ENCODE data around the gene ABCA7.
A peak's percentile ranks its signal among the peaks of the same experiment; 100 is the strongest.

ABCA7 gene

DNA sequence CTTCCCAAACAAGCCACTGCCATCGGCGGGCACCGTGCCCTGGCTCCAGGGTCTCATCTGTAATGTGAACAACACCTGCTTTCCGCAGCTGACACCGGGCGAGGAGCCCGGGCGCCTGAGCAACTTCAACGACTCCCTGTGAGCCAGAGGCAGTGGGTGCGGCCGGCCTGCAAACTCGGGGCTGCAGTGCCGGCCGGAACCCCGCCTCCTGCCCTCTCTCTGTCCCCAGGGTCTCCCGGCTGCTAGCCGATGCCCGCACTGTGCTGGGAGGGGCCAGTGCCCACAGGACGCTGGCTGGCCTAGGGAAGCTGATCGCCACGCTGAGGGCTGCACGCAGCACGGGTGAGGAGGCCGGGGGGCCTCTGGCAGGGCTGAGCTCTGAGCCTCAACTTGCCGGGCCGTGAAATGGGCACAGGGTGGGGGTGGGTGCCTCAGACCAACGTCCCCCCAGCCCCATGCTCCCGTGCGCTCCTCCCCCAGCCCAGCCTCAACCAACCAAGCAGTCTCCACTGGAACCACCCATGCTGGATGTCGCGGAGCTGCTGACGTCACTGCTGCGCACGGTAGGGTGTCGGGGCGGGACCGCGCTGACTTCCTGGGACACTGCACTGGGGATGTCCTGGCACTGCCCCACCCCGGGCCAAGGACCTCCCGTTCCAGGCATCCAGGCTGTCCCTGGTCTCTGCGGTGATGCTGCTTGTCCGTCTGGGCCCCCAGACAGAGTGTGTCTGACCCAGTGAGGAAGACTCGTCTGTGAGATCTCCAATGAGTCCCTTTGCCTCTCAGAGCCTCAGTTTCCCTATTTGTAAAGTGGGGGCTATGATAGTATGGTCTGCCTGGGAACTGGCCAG lies 2.2 kb downstream of the ABCA7 start:
- DNase-seq, result peak; percentile 48

DNA sequence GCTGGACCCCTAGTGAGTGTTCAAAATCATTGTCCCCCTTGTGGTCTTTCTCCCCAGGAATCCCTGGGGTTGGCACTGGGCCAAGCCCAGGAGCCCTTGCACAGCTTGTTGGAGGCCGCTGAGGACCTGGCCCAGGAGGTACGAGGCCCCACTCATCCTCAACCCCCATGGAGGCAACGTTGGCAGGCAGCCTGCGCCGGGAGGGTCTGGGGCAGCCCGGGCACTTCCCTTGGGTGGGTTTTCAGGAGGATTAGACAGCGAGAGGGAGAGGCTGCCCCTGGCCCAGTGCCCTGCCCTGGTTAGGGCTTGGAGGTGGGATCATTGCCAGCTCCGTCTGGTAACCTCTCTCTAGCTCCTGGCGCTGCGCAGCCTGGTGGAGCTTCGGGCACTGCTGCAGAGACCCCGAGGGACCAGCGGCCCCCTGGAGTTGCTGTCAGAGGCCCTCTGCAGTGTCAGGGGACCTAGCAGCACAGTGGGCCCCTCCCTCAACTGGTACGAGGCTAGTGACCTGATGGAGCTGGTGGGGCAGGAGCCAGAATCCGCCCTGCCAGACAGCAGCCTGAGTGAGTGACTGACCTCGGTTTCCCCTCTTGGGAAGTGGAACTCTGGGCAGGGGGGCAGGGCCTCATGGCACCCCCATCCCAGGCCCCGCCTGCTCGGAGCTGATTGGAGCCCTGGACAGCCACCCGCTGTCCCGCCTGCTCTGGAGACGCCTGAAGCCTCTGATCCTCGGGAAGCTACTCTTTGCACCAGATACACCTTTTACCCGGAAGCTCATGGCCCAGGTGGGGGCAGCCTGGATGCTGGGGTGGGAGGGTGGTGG lies 3.0 kb downstream of the ABCA7 start:
- peak; percentile 44 for DNase-seq

DNA sequence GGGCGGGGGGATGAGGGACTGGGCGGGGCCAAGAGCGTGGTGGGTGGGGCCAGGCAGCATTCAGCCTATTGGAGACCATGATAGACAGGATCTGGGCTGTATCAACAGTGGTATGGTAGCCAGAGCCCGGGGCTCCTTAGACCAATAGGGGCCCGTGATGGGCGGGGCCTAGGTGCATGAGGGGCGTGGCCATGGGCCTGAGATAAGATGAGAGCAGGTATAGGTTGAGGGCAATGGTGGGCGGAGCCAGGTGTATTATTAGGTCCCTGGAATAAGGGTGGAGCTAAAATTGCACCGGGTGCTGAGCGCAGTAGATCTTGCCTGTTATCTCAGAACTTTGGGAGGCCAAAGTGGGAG lies 5.3 kb downstream of the ABCA7 start:
- DNase-seq, result peak; percentile 84

DNA sequence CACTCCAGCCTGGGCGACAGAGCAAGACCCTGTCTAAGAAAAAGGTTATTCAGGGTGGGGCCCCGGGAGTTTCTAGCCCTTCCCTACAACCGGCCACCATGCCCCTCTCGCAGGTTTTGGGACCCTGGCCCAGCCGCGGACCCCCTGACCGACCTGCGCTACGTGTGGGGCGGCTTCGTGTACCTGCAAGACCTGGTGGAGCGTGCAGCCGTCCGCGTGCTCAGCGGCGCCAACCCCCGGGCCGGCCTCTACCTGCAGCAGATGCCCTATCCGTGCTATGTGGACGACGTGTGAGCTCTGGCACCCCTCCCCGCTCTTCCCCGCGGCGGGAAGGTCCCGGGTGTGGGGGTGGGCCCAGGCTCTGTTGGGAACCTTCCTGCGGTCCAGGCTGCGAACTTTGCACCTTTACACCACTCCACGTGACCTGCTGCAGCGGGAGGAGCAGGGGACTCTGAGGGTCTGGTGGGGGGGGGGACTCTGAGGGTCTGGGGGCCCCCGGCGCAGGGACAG lies 6.3 kb downstream of the ABCA7 start:
- DNase-seq, result peak; percentile 56

DNA sequence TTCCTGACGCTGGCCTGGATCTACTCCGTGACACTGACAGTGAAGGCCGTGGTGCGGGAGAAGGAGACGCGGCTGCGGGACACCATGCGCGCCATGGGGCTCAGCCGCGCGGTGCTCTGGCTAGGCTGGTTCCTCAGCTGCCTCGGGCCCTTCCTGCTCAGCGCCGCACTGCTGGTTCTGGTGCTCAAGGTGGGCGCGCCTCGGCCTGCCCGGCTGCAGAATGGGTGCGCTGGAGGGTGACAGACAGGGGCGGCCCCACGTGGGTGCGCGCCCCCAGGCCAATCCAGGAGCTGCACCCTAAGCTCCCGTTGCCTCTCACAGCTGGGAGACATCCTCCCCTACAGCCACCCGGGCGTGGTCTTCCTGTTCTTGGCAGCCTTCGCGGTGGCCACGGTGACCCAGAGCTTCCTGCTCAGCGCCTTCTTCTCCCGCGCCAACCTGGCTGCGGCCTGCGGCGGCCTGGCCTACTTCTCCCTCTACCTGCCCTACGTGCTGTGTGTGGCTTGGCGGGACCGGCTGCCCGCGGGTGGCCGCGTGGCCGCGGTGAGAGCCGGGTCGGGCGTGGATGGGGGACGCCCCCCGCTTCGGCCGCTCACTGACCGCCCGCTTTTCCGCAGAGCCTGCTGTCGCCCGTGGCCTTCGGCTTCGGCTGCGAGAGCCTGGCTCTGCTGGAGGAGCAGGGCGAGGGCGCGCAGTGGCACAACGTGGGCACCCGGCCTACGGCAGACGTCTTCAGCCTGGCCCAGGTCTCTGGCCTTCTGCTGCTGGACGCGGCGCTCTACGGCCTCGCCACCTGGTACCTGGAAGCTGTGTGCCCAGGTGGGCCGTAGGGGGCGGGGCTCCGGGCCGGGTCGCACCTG lies 7.2 kb downstream of the ABCA7 start:
- DNase-seq, result peak; percentile 41

DNA sequence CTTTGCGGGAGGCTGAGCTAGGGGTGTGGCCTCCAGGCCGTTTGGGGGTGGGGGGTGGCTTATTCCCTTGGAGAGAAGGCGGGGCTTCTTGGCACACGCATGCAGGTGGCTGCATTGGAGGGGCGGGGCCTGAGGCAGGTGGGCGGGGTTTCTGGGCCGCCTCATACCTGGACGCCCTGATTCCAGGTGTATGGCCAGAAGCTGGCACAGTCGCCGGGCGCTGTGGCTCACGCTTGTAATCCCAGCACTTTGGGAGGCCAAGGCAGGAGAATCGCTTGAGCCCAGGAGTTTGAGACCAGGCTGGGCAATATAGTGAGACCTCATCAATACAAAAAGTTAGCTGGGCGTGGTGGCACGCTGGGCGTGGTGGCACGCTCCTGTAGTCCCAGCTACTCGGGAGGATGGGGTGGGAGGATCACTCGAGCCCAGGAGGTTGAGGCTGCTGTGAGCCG lies 7.8 kb downstream of the ABCA7 start:
- DNase-seq, result peak; percentile 40

DNA sequence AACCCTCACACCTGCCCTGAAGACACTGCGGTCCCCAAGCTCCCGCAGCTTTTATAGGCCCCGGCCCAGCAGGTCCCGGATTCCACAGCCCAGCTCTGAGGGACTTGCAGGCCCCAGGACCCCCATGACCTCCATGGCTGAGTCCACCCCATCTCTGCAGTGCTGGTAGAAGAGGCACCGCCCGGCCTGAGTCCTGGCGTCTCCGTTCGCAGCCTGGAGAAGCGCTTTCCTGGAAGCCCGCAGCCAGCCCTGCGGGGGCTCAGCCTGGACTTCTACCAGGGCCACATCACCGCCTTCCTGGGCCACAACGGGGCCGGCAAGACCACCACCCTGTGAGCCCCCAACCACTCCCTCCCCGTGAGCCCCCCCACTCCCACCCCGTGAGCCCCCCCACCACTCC lies 9.2 kb downstream of the ABCA7 start:
- DNase-seq, result peak; percentile 50

DNA sequence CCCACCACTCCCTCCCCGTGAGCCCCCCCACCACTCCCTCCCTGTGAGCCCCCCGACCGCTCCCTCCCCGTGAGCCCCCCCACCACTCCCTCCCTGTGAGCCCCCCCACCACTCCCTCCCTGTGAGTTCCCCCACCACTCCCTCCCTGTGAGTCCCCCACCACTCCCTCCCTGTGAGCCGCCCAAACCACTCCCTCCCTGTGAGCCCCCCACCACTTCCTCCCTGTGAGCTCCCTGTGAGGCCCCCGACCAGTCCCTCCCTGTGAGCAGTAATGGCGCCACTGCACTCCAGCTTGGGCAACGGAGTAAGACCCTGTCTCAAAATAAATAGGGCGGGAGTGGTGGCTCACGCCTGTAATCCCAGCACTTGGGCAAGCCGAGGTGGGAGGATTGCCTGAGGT lies 9.9 kb downstream of the ABCA7 start:
- DNase-seq, result no peak

DNA sequence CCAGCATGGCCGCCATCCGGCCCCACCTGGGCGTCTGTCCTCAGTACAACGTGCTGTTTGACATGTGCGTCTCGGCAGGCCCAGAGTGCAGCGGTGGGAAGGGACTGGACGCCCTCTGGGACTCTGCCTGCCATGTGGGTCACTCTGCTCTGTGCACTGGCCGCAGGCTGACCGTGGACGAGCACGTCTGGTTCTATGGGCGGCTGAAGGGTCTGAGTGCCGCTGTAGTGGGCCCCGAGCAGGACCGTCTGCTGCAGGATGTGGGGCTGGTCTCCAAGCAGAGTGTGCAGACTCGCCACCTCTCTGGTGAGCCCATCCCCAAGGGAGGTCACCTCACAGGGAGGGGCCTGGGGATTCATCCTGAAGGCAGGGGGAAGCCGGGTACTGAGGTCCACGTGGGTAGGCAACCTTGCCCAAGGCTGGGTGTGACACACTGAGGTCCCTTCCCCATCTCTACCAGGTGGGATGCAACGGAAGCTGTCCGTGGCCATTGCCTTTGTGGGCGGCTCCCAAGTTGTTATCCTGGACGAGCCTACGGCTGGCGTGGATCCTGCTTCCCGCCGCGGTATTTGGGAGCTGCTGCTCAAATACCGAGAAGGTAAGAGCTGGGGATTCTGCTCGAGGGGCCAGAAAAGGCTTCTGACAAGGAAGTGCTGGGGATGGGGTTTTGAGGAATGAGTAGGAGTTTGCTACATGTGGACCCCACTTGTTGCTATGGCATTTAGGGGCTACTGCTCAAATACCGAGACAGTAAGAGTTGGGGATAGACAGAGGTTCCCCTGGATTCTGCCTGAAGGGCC lies 11.3 kb downstream of the ABCA7 start:
- DNase-seq, result no peak

DNA sequence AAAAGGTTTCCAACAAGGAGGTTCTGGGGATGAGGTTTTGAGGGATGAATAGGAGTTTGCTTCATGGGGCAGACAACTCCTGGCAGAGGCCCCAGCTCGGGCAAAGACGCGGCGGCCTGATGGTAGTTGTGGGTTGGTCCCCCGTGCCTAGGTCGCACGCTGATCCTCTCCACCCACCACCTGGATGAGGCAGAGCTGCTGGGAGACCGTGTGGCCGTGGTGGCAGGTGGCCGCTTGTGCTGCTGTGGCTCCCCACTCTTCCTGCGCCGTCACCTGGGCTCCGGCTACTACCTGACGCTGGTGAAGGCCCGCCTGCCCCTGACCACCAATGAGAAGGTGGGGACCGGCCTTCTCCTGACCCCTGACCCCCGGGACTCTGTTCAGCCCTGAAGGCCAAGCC lies 11.9 kb downstream of the ABCA7 start:
- no peak for DNase-seq

DNA sequence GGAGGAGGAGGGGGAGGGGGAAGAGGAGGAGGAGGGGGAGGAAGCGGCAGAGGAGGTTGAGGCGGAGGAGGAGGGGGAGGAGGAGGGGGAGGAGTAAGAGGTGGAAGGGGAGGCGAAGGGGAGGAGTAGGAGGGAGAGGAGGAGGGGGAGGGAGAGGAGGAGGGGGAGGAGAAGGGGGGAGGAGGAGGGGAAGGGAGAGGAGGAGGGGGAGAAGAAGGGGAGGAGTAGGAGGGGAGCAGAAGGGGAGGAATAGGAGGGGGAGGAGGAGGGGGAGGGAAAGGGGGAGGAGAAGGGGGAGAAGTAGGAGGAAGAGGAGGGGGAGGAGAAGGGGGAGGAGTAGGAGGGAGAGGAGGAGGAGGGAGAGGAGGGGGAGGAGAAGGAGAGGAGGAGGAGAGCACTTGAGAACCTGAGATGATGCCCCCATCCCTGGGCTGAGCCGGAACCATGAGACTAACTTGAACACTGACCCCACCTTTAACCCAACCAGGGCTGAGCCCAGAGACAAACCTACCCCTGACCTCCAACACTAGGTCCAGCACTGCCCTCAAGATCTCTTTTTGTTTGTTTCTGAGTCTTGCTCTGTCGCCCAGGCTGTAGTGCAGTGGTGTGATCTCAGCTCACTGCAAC lies 12.6 kb downstream of the ABCA7 start:
- DNase-seq, result no peak

DNA sequence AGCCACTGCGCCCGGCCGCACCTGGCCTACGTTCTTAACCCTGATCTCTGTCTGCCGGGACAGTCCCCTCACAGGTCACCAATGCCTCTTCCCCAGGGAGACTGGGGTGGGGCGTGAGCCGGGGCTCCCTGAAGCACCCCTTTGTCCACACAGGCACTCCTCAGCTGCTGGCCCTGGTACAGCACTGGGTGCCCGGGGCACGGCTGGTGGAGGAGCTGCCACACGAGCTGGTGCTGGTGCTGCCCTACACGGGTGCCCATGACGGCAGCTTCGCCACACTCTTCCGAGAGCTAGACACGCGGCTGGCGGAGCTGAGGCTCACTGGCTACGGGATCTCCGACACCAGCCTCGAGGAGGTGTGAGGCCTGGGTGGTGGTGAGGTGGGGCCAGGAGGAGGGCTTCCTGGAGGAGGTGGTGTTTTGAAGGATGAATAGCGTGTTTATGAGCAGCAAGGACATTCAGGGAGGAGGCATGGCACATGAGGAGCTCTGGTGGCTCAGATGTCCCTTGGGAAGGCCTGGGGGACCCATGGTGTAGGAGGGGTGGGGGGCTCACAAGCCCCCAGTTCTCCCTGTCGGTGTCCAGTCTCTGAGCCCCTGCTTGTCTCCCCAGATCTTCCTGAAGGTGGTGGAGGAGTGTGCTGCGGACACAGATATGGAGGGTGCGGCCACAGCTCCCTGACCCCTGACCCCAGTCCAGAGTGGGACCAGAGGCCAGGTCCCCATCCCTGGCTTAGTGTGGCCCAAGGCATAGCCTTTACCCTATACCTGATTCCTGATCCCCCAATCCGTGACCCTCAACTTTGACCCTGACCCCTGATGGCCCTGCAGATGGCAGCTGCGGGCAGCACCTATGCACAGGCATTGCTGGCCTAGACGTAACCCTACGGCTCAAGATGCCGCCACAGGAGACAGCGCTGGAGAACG lies 13.5 kb downstream of the ABCA7 start:
- no peak for DNase-seq

DNA sequence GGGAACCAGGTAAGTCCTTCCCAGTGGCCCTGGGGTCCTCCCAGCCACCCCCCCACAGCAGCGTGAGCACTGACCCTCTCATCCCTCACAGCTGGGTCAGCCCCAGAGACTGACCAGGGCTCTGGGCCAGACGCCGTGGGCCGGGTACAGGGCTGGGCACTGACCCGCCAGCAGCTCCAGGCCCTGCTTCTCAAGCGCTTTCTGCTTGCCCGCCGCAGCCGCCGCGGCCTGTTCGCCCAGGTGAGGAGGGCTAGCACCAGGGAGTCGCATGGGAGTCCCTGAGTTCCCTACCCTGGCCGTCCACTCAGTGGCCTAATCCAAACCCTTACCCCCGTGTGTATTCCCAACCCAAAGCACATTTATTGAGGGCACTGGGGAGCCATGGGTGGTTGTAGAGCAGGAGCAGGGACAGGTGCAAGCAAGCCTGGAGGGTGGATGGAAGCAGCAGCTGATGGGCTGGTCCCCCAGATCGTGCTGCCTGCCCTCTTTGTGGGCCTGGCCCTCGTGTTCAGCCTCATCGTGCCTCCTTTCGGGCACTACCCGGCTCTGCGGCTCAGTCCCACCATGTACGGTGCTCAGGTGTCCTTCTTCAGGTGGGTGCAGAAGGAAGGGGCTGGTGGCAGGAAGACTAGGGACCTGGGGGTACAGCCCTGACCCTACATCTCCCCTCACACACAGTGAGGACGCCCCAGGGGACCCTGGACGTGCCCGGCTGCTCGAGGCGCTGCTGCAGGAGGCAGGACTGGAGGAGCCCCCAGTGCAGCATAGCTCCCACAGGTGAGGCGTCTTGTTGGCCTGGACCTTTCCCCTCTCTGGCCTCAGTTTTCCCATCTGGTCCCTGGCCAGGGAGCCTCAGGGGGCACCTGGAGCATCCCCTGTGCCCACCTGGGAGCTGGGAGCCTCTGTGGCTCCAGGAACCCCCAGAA lies 14.5 kb downstream of the ABCA7 start:
- no peak for DNase-seq

DNA sequence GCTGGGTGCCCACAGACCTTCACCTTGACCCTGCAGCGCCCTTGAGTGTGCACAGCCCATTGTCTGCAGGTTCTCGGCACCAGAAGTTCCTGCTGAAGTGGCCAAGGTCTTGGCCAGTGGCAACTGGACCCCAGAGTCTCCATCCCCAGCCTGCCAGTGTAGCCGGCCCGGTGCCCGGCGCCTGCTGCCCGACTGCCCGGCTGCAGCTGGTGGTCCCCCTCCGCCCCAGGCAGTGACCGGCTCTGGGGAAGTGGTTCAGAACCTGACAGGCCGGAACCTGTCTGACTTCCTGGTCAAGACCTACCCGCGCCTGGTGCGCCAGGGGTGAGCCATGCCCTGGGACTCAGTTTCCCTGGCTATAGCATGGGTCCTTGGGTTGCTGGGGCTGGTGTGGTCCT lies 15.1 kb downstream of the ABCA7 start:
- DNase-seq, result no peak

DNA sequence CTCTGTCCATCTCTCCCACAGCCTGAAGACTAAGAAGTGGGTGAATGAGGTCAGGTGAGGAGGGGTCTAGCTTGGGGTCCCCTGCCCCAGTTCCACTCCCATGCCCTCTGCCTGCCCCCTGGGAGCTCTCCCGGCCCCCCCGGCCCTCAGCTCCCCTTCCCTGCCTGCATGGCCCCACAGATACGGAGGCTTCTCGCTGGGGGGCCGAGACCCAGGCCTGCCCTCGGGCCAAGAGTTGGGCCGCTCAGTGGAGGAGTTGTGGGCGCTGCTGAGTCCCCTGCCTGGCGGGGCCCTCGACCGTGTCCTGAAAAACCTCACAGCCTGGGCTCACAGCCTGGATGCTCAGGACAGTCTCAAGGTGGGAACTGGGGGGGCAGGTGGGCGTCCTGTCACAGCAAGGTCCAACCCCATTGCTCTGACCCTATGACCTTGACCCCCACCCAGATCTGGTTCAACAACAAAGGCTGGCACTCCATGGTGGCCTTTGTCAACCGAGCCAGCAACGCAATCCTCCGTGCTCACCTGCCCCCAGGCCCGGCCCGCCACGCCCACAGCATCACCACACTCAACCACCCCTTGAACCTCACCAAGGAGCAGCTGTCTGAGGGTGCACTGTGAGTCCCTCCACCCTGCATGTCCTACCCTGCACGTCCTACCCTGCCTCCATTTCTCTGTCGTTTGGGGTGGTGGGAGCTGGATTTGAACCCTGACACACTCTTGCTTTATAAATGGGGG lies 16.1 kb downstream of the ABCA7 start:
- DNase-seq, result no peak

DNA sequence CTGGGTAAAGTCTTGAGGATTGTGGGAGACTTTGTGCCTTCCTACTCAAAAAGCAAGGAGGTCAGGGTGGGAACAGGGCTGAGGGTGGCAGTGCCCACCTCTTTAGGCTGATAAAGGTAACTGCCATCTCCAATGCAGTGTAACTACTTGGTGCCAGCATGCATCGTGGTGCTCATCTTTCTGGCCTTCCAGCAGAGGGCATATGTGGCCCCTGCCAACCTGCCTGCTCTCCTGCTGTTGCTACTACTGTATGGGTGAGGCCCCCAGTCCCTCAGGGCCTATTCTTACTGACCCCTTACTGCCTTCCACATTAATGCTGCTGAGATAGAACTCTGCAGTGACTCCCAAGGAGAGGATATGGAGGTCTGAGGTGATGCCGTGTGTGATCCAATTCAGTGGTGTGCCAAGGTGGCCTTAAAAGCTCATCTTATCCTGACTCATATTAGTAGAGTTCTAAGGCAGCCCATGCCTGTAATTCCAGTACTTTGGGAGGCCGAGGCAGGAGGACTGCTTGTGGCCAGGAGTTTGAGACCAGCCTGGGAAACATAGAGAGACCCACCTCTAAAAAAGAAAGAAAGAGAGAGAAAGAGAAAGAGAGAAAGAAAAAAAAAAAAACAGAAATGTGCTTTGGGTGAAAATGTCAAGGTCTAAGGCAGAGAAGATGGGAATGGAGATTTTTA lies 17.4 kb downstream of the ABCA7 start:
- no peak for DNase-seq

DNA sequence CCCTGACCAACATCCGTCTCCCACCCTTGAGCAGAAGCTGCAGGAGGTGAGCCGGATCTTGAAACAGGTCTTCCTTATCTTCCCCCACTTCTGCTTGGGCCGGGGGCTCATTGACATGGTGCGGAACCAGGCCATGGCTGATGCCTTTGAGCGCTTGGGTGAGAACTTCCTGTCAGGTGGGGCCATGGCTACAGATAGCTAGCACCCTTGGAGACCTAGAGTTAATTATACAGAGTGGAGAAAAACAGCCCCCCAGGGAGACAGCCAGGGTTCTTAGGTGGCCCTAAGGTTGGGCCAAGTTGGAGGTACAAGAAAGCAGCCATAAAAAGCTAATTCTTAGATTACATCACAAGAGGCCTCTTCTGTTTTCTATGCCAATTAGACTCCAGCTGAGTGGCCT lies 18.2 kb downstream of the ABCA7 start:
- no peak for DNase-seq

DNA sequence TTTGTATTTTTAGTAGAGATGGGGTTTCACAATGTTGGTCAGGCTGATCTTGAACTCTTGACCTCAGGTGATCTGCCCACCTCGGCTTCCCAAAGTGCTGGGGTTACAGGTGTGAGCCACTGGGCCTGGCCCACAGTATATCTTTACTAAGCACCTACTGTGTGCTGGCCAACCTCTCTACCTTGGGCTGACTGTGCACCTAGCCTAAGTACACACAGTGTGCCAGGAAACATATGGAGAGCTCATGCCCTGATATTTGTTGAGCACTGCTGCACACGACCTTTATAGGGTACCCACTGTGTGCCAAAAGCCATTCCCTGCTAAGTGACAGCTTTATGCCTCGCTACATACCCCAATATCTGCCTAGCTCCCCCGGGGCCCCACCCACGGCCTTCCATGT lies 20.8 kb downstream of the ABCA7 start:
- no peak for DNase-seq

Data from islet precursor cell (in vitro differentiated cells).